SKM-1 treated with dmso at 0.1 percent for 144 hours (cell line): ENCODE data around the gene LIN37.
"Not testable (repeated sequence)": the region's sequence is repeated elsewhere in the genome, so short reads cannot be mapped to it uniquely, and the experiment has no call there.

ENCODE experiments used
- DNase-seq: peaks from one replicate; lab custom pipeline; 2025; ENCODE audit not compliant: unreplicated experiment; lab: John Stamatoyannopoulos, UW

Gene LIN37

GRCh38 chr19:35772362-35772761, 24.0 kb downstream of the LIN37 start:
- not testable (repeated sequence) for DNase-seq

GRCh38 chr19:35773020-35773806, 24.8 kb downstream of the LIN37 start:
- no peak for DNase-seq

- no peak for DNase-seq
Measured at GRCh38 chr19:35774274-35775045, 26.1 kb downstream of the LIN37 start.

GRCh38 chr19:35775046-35775297, 26.6 kb downstream of the LIN37 start:
- no peak for DNase-seq

GRCh38 chr19:35775298-35776101, 27.1 kb downstream of the LIN37 start, which contains the start of gene ARHGAP33:
Gene ARHGAP33 (plus strand): TSS chr19:35775564. CDS start chr19:35775659, 95 bp downstream.
- peak; percentile 96 for DNase-seq

GRCh38 chr19:35776102-35776788, 27.9 kb downstream of the LIN37 start:
- DNase-seq = no peak

- DNase-seq = no peak
Measured at GRCh38 chr19:35777086-35777841, 28.9 kb downstream of the LIN37 start.

- DNase-seq = no peak
Measured at GRCh38 chr19:35777961-35778360, 29.6 kb downstream of the LIN37 start.

- DNase-seq = no peak
Measured at GRCh38 chr19:35779033-35779432, 30.7 kb downstream of the LIN37 start.

- no peak for DNase-seq
Measured at GRCh38 chr19:35780058-35780457, 31.7 kb downstream of the LIN37 start.

- no peak for DNase-seq
Measured at GRCh38 chr19:35780717-35781116, 32.3 kb downstream of the LIN37 start.

GRCh38 chr19:35781650-35782049, 33.3 kb downstream of the LIN37 start:
- DNase-seq = no peak

- DNase-seq = no peak
Measured at GRCh38 chr19:35782589-35782988, 34.2 kb downstream of the LIN37 start.

GRCh38 chr19:35783469-35784434, 35.4 kb downstream of the LIN37 start:
- DNase-seq = no peak

GRCh38 chr19:35784503-35785338, 36.3 kb downstream of the LIN37 start:
- DNase-seq = no peak

GRCh38 chr19:35785339-35785627, 36.9 kb downstream of the LIN37 start:
- DNase-seq = no peak

GRCh38 chr19:35786299-35787160, 38.2 kb downstream of the LIN37 start:
- no peak for DNase-seq
